Activated naive CD4-positive, alpha-beta T cell treated with anti-CD3 and anti-CD28 coated beads, Interleukin-2, amount 10 ng/mL, durations not matched to agents 7 days and 5 days (primary cell): ENCODE measurements around the gene MGAT4D.
"Not testable (repeated sequence)": the region's sequence is repeated elsewhere in the genome, so short reads cannot be mapped to it uniquely, and the experiment has no call there.

Experiments
- CTCF ChIA-PET: fragments of 350-600 bp; sonication (Branson Sonifier 250); formaldehyde crosslinking; loops from one replicate; lab custom pipeline; 2021; ENCODE audit warnings: antibody characterized with exemption; lab: Charles Lee
- DNase-seq: peaks from one replicate; pipeline ENCODE4 v3.0.0-alpha.2; 2020
- H3K27ac Mint-ChIP-seq: one replicate; pipeline ENCODE4 v1.8.0; 2021; ENCODE audit warnings: mild to moderate bottlenecking, moderate library complexity, mixed read lengths
- H3K27me3 Mint-ChIP-seq: one replicate; pipeline ENCODE4 v1.8.0; 2021; ENCODE audit warnings: mild to moderate bottlenecking, mixed read lengths
- H3K36me3 Mint-ChIP-seq: one replicate; pipeline ENCODE4 v1.8.0; 2021; ENCODE audit warnings: mixed read lengths
- H3K4me1 Mint-ChIP-seq: one replicate; pipeline ENCODE4 v1.8.0; 2021; ENCODE audit warnings: mixed read lengths
- H3K4me3 Mint-ChIP-seq: one replicate; pipeline ENCODE4 v1.8.0; 2021; ENCODE audit warnings: mild to moderate bottlenecking, moderate library complexity, mixed read lengths
- H3K9me3 Mint-ChIP-seq: one replicate; pipeline ENCODE4 v1.8.0; 2021; ENCODE audit warnings: mixed read lengths

The MGAT4D gene

DNA sequence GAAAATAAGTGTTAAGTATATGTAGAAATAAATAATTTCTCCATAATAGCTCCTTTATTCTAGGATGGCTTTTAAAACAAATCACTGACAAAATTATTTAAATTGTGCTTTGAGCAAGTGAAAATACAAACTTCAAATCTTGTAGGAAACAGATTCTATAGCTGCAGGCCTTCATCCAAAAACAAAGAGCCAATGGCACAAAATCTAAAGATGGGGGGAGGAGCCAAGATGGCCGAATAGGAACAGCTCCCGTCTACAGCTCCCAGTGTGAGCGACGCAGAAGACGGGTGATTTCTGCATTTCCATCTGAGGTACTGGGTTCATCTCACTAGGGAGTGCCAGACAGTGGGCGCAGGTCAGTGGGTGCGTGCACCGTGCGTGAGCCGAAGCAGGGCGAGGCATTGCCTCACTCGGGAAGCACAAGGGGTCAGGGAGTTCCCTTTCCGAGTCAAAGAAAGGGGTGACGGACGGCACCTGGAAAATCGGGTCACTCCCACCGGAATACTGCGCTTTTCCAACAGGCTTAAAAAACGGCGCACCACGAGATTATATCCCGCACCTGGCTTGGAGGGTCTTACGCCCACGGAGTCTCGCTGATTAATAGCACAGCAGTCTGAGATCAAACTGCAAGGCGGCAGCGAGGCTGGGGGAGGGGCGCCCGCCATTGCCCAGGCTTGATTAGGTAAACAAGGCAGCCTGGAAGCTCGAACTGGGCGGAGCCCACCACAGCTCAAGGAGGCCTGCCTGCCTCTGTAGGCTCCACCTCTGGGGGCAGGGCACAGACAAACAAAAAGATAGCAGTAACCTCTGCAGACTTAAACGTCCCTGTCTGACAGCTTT, 84.7 kb downstream of the MGAT4D start:
- CTCF ChIA-PET, result interaction anchor here (0.7 kb wide), 1 partner anchor 53 kb away, joined by 3 read pairs; no protein-coding TSS in a partner anchor
- H3K9me3 Mint-ChIP-seq, H3K27me3 Mint-ChIP-seq, H3K36me3 Mint-ChIP-seq, H3K4me3 Mint-ChIP-seq, H3K4me1 Mint-ChIP-seq, H3K27ac Mint-ChIP-seq, DNase-seq: not testable (repeated sequence)

DNA sequence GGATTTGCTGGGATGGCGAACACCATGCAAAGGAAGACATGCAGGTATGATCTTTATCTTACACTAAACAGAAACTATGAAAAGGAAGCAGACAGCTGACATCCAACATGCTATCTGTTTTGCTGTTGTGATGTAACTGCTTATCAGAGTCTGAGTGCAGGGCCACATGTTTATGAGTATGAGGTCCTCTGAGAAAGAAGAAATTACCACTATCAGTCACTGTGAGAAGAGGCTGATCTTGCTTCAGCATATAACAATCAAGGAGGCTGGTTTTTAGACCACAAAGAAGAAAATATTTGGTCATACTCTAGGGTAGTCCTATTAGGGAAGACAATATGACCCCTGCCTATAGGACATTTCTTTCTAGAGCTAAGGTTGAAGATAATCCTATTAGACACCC, 89.1 kb downstream of the MGAT4D start:
- H3K9me3 Mint-ChIP-seq, result no peaks in the 10 kb centered on the region
- CTCF ChIA-PET, result no interaction called here
- peaks cover 7% of the 10 kb centered on the region for H3K27me3 Mint-ChIP-seq
- DNase-seq, result no peak
- no peaks in the 10 kb centered on the region for H3K36me3 Mint-ChIP-seq
- no peak overlapping the region for H3K4me3 Mint-ChIP-seq
- H3K27ac Mint-ChIP-seq, result no peak overlapping the region
- no peaks in the 10 kb centered on the region for H3K4me1 Mint-ChIP-seq

GRCh38 chr4:140406292-140406691, 91.8 kb downstream of the MGAT4D start:
- Mint-ChIP-seq H3K27ac (no peak overlapping the region), H3K4me1 (no peaks in the 10 kb centered on the region), H3K9me3 (no peaks in the 10 kb centered on the region), H3K36me3 (no peaks in the 10 kb centered on the region), H3K27me3 (peaks cover 7% of the 10 kb centered on the region), H3K4me3 (no peak overlapping the region)
- DNase-seq, result no peak
- CTCF ChIA-PET, result no interaction called here

- Mint-ChIP-seq H3K36me3 (no peaks in the 10 kb centered on the region), H3K27me3 (peaks cover 4% of the 10 kb centered on the region), H3K4me1 (no peaks in the 10 kb centered on the region), H3K4me3 (no peak overlapping the region), H3K27ac (no peak overlapping the region), H3K9me3 (no peaks in the 10 kb centered on the region)
- CTCF ChIA-PET, result interaction anchor here (1.1 kb wide), 1 partner anchor 209 kb away, joined by 3 read pairs; no protein-coding TSS in a partner anchor
- no peak for DNase-seq
These were observed 98.0 kb downstream of the MGAT4D start for GRCh38 chr4:140400111-140400510.

DNA sequence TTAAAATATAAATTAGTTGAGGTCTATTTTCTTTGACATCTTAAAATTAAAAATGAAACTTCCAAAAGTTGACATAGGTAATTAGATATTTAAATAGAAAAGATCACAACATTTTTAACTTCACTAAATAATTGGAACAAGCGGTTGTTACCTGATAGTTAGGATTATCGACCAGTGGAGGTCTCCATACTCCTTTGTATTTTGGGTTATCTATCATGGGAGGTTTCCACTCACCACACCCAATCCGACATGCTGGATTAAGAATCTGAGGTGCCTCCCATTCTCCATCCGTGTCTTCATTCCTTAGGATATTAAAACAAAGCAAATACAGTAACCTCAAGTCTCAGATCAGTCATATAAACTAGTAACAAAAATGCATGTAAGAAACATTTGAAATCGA, 102.4 kb downstream of the MGAT4D start:
- Mint-ChIP-seq H3K4me1 (no peaks in the 10 kb centered on the region), H3K36me3 (no peaks in the 10 kb centered on the region), H3K27ac (no peak overlapping the region), H3K4me3 (no peak overlapping the region), H3K9me3 (no peaks in the 10 kb centered on the region), H3K27me3 (no peaks in the 10 kb centered on the region)
- CTCF ChIA-PET, result no interaction called here
- no peak for DNase-seq
